NCI-H526 treated with DMSO at 0.1 percent for 48 hours (cell line): ENCODE measurements around the gene GATAD2B.
A peak's percentile ranks its signal among the peaks of the same experiment; 100 is the strongest.
"Not testable (repeated sequence)": the region's sequence is repeated elsewhere in the genome, so short reads cannot be mapped to it uniquely, and the experiment has no call there.

Experiments used
- DNase-seq: peaks from one replicate; lab custom pipeline; 2025; lab: John Stamatoyannopoulos, UW

GATAD2B gene

DNA sequence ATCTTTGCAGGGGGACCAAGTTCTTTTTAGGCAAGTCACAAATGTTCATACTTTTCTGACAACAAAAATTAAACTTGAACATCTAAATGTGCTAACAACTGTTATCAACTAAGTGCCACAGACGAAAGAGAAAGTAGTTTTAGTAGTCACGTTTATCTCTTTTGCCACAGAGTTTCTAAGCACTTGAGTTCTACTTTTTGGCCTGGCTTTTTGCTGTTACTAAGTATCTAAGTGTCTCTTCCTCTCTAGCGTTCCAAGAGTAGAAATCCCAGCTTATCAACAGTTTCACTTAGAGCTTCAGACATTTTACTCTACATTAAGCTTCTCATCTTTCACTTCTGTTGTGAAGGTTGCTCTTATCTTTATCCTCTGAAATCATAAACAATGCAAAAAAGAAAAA, 34.2 kb downstream of the GATAD2B start:
- DNase-seq = no peak

DNA sequence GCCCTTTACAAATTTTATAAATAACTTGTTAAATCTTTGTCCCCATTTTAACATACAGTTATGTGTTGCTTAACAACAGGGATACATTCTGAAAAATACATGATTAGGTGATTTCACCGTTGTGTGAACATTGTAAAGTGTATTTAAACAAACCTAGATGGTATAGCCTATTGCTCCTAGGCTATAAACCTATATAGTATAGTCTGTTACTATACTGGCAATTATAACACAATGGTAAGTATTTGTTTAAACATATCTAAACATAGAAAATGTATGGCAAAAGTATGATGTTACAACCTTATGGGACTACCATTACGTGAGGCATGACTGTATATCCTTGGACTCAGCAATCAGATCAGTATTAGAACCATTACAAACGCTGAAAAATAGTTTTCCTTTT, 36.6 kb downstream of the GATAD2B start:
- DNase-seq = no peak

DNA sequence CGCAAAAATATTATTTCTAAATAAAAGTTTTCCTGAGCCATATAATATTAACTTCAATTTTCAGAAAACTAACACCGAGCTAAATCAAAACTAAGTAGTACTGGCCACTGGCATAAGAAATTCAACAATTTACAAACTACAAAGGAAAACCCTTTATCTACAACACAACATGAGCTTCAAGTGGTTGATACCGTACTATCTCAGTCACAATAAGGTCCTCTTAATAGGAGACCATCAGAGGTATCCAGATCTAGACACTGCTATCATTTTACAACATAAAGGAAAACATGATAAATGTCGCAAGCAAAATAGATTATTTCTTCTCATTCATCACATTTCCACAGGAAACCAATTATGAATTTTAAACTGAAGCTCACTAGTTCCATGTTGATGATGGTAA, 39.5 kb downstream of the GATAD2B start:
- DNase-seq = no peak

DNA sequence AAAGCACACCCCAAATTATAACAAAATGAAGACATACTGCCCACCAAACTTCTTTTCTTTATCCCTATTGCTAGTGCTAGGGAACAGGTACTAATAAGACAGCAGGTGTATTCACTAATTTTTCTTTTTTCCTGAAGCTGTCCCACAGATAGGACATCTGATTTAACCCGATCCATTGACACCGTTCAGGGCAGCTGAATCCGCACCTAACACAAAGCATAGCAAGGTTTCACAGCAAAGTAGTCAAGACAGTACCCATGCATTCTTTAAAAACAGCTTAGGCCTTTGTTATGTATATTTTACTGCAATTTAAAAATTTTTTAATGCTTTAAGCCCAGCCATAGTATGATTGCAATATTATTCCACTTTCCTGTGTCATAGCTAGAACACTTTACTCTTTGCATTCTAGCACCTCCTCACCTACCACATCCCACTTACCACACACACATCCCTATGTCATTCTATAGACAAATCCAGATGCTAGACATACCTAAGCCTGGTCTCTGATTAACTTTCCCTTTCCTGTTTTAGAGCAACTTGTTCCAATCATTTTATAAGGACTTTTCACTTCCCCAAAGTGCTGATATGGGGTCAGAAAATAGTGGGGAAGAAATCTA, 40.4 kb downstream of the GATAD2B start:
- peak; percentile 63 for DNase-seq

DNA sequence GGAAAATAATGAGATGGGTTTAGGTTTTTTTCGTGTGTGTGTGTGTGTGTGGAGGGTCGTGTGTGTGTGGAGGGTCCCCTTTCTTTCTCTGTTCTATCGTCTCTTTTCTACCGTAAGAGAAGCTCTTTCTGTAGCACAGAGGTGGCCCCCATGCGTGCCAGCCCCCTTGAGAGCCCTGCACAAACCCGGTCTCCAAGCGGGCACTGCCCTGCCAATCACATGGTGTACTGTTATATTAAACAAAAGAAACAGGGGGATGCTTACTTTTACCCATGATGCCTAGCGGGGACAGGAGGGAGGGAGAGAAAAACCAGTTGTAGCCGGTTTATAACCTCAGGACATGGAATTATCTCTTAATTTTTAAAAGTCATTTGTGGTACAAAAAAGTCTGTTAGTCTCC, 41.0 kb downstream of the GATAD2B start:
- peak; percentile 75 for DNase-seq

DNA sequence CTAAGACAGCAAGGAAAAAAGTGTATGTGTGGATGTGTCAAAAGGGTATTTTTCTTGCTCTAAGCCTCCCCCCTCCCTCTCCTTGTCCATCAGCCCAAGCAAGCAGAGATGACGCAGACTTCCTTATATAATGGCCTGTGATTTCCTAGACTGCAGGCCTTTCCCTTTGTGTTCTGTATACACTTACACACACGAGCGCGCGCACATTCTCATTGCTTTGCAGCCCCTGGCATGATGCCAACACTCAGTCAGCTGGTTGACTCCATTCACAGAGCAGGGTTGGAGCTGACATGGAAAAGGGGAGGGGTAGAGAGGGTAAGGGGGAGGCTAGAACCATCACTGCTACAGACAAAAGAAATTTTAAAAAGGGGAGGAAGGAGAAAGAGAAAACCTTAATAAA, 41.8 kb downstream of the GATAD2B start:
- peak; percentile 99 for DNase-seq

DNA sequence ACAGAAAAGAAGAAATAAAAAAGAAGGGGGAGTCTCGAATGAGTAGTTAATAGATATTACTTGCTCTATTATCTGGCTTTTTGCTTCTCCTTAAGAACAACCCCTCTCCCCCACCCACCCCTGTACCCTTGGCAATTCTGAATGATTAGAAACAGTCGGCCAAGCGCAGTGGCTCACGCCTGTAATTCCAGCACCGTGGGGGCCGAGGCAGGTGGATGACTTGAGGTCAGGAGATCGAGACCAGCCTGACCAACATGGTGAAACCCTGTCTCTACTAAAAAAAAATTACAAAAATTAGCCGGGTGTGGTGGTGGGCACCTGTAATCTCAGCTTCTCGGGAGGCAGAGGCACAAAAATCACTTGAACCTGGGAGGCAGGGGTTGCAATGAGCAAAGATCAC, 42.7 kb downstream of the GATAD2B start:
- DNase-seq = no peak

DNA sequence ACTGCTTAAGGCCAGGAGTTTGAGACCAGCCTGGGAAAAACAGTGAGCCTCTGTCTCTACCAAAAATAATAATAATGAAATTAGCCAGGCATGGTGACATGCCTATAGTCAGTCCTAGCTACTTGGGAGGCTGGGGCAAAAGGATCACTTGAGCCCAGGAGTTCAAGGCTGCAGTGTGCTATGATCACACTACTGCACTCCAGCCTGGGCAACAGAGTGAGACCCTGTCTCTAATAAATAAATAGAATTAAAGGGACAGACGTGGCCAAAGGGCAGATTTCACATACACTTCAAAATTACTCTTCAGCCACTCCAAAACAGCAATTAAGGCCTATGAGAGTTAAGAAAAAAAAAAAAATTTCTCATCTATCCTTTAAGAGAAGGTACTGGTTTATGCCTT, 45.7 kb downstream of the GATAD2B start:
- DNase-seq = no peak

DNA sequence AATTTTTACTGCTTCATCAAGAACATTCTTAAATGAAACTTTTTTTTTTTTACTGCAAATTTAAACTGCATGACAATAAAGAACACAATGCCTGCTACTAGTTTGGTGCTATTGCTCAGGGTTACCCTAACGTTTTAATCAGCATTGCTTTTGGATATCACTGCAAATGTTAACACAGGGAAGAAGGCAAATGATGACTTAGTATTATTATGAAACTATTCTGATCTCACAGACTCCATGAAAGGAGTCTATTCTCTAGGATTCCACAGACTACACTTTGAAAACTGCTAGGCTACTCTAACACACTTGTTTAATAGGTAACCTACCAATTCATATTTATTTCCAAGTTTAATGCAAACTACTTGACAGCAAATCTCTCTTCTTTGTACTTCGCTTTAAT, 49.8 kb downstream of the GATAD2B start:
- DNase-seq = no peak

DNA sequence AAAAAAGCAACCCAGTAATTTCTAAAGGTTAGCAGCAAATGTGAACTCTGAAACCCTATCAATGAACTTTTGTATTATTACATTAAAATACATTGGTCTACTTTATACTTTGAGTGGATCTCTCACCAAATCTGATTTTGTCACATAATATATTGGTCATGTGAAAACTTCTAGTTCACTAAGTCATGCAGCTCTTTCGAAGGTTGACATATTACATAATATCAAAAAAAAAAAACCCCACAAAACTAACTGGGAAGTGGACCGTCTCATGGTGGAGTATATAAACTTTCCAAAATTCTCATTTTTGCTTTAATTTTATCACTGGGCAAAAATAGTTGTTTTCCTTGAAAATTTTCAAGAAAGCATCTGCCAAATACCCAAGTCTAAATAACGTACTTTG, 50.4 kb downstream of the GATAD2B start:
- DNase-seq = no peak

DNA sequence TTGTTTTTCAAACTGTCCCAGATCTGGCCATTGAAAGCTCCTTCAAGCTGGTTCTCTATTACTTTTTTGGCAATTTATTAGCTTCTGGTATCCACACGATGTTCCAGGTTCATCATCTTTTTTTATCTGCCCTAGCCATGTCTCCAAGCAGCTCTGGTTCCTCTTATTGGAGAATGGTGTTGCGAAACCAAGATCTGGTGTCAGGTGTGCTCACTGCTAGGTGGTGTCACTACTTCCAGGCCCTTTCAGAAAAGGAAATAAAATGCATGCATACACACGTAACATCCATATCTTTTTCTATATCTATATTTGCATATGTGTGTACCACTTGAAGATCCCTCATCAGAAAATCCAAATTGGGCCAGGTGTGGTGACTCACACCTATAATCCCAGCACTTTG, 53.3 kb downstream of the GATAD2B start:
- DNase-seq = no peak

DNA sequence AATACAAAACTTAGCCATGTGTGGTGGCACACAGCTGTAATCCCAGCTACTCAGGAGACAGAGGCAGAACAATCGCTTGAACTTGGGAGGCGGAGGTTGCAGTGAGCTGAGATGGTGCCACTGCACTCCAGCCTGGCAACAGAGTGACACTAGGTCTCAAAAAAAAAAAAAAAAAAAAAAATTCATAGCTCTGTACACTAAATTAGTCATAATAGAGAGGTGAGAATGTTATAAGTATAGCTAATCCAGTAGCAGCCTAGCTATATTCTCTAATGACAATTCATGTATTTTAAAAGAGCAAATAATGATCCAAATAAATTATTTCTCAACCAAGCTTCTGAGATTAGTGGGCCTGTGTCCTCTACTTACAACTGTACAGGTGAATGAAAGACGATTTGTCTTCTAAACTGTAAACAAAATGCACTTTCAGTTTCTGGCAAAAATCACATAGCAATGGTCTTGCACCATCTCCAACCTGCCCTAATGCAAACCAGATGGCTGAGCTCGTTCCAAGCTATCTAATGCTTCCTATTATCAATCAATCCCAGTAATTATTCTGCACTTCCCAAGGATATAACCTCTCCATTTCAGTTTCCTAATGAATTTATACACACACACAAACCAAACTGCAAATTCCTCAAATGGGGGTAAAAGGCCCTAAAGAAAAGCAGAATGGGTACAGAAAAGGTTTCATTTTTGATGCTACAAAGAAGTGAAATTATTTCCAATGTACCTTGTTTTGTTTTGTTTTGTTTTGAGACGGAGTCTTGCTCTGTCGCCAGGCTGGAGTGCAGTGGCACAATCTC, 56.5 kb downstream of the GATAD2B start:
- no peak for DNase-seq

DNA sequence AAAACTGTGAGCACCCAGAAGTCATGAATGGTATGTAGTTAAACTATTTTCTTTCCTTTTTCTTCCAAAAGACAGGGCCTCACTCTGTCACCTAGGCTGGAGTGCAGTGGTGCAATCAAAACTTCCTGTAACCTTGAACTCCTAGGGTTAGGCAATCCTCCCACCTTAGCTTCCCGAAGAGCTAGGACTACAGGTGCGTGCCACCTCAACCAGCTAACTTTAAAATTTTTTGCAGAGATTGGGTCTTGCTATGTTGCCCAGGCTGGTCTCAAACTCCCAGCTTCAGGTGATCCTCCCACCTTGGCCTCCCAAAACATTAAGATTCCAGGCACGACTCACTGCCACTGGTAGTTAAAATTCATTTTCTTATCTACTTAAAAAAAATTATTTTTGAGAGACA, 62.5 kb downstream of the GATAD2B start:
- no peak for DNase-seq

DNA sequence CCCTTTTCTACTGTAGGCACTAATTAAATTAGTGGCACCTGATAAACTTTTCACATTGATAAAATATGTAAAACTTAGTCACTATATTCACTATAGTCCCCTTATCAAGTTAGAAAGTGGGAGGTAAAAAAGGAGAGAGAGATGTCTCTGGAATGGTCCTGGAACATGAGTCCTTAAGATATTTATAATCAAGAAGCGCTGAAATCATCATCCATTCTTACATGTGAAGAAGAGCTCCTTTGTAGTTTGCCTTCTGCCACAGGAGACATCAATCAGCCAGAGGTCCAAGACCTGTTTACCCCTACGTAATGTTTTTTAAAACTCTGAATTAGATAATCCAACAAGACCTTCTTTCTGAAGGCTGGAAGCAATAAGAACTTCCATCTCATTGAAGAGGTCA, 65.3 kb downstream of the GATAD2B start:
- no peak for DNase-seq

DNA sequence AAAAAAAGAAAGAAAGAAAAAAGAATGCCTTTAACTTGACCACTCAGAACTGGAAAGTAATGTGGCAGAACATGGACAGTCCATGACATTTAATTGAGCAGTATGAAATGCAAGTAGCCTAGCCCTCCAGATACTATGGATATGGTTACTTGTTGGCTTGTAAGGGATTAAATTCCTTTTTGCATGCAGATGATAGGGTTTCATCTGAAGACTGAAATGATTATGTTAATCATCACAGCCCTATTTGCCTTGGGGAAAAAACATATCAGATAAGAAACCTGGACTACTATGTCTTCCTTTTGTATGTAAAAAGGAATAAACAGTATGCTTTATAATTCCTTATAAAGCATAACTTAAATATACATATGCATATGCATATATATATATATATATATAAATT, 66.0 kb downstream of the GATAD2B start:
- no peak for DNase-seq

DNA sequence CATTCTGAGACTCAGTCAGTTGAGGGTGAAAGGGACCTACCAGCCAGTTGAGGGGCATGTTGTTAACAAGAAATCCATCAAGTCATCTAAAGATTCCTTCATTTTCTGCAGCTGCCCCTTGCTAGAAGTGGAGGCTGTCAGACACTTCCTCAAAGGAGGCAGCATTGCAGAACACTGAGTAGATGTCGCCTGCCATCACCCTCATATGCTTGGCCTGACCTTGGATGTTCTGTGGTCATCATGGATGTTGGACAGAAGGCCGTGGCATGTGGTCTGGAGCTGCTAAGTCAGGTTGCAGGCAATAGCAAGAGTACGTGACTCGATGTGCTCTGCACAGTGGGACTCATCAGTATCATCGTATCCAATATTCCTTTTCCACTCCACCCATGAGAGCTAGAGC, 70.6 kb downstream of the GATAD2B start:
- no peak for DNase-seq

DNA sequence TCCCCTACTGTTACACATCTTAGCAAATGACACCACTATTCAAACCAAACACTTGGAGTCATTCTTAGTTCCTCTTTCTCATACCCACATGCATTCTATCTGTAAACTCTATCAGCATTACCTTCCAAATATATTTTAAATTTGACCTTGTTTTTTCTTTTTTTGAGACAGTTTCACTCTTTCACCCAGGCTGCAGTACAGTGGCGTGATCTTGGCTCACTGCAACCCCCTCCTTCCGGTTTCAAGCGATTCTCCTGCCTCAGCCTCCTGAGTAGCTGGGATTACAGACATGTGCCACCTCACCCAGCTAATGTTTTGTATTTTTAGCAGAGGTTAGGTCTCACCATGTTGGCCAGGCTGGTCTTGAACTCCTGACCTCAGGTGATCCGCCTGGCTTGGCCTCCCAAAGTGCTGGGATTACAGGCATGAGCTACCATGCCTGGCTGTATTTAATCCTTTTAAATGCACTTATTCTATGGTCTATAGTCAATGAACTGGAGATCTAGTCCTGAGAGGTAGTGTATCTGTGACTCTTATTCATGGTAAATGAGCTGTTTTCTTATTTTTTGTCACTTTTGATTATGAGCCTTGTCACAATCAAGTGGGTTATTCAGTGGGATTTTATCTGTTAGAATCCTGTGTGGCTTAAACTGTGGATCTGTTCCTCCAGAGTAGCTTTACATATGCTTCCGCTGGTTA, 73.1 kb downstream of the GATAD2B start:
- no peak for DNase-seq

DNA sequence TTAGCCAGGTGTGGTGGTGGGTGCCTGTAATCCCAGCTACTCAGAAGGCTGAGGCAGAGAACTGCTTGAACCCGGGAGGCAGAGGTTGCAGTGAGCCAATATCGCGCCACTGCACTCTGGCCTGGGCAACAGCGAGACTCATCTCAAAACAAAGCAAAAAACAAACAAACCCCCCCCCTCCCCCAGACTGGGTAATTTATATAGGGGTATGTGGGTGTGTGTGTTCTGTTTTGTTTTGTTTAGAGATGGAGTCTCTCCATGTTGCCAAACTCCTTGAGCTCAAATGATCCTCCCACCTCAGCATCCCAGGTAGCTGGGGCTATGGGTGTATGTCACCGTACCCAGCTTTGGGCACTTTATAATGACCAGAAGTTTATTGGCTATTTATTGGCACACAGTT, 74.0 kb downstream of the GATAD2B start:
- DNase-seq = no peak

DNA sequence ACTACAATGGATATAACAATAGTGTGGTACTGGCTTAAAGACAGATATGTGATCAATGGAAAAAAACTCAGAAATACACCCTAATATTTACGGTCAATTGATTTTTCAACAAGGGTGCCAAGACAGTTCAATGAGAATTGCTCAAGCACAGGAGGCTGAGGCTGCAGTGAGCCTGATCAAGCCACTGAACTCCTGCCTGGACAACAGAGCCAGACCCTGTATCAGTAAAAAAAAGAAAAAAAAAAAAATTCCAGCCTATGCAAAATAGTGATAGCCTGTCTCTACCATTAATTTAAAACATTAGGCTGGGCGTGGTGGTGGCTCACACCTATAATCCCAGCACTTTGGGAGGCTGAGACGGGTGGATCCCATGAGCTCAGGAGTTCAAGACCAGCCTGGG, 77.6 kb downstream of the GATAD2B start:
- DNase-seq = no peak

DNA sequence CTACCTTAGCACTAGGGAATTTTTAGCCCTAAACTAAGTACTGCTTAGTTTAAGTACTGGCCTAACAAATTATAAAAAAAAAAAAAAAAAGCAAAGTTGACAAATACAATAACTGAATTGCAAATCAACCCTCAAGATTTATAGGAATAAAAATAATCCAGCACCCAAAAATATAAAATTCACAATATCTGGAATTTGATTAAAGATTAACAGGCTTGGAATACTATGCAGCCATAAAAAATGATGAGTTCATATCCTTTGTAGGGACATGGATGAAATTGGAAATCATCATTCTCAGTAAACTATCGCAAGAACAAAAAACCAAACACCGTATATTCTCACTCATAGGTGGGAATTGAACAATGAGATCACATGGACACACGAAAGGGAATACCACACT, 78.4 kb downstream of the GATAD2B start:
- not testable (repeated sequence) for DNase-seq

DNA sequence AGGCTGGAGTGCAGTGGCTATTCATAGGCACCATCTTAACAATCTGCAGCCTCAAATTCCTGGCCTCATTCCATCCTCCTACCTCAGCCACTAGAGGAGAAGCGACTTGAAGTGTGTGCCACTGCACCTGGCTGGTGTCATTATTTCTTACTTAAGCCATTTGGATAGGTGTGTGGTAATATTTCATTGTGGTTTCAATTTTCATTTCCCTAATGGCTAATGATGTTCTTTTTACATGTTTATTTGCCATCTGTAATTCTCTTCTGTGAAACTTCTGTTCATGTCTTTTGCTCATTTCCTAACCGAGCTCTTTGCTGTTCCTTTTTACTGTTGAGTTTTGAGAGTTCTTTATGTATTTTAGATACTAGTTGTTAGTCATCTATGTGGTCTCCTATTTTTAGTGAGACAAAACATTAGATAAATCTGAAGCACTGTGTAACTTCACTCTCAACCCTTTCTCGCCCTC, 80.7 kb downstream of the GATAD2B start:
- DNase-seq = no peak

DNA sequence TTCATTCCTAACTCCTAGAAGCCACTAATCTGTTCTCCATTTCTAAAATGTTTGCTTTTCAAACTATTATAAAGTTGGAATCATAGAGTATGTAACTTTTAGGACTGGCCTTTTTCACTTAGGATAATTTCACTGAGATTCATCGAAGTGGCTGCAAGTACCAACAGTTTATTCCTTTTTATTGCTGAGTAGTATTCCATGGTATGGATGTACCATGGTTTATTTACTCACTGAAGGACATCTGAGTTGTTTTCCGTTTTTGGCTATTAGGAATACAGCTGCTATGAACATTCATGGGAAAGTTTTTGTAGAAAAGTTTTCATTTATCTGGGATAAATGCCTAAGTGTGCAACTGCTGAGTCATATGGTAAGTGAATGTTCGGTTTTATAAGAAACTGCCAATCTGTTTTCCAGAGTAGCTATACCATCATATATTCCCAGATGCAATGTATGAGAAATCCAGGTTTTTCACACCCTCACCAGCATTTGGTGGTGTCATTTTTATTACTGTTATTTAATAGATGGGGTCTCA, 81.2 kb downstream of the GATAD2B start:
- DNase-seq = no peak

DNA sequence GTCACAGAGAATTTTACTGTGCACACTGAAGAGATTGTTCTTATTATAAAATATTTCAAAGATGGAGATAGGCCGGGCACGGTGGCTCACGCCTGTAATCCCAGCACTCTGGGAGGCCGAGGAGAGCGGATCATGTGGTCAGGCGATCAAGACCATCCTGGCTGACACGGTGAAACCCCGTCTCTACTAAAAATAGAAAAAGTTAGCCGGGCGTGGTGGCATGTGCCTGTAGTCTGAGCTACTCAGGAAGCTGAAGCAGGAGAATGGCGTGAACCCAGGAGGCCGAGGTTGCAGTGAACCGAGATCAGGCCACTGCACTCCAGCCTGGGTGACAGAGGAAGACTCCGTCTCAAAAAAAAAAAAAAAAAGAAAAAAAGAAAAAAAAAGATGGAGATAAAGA, 82.0 kb downstream of the GATAD2B start:
- not testable (repeated sequence) for DNase-seq
